Heart left ventricle (tissue), 16 donors: ENCODE measurements around the gene STK38. TPM values are rescaled to one million over a fixed set of nuclear protein-coding genes. Genes with fewer than 3 reads are reported as not detected.

Experiments used
- ATAC-seq, 4 donors: fragments of 200-7000 bp; cut with Tn5 transposase; one replicate each; pipeline ENCODE4 v1.9.1; 2020 to 2022; ENCODE audit warnings: moderate library complexity in 4 of 4, mild to moderate bottlenecking in 3 of 4, moderate number of reproducible peaks in 1 of 4
- DNase-seq, 5 donors: peaks; one replicate each; pipeline ENCODE4 v3.0.0-alpha.2; 2020
- H3K27ac ChIP-seq, 12 donors: fragments of 200-600 bp; sonication (generic) in 4 of 12; one replicate each; pipeline versions ENCODE4 v1.5.0 to v1.8.0; 2016 to 2022; ENCODE audit warnings: mild to moderate bottlenecking in 2 of 12
- H3K27me3 ChIP-seq, 9 donors: fragments of 200-600 bp; sonication (generic) in 2 of 9; one replicate each; pipeline versions ENCODE4 v1.5.1 to v1.8.0; 2016 to 2022; ENCODE audit warnings: mild to moderate bottlenecking in 3 of 9
- H3K36me3 ChIP-seq, 9 donors: fragments of 200-600 bp; sonication (generic) in 2 of 9; one replicate each; pipeline versions ENCODE4 v1.5.0 to v1.8.0; 2018 to 2022; ENCODE audit warnings: mild to moderate bottlenecking in 2 of 9
- H3K4me1 ChIP-seq, 12 donors: fragments of 200-600 bp; sonication (generic) in 4 of 12; one replicate each; pipeline versions ENCODE4 v1.5.0 to v1.8.0; 2016 to 2022; ENCODE audit warnings: mild to moderate bottlenecking in 3 of 12
- H3K4me3 ChIP-seq, 12 donors: fragments of 200-600 bp; sonication (generic) in 4 of 12; one replicate each; pipeline versions ENCODE4 v1.5.0 to v1.8.0; 2017 to 2022; ENCODE audit warnings: mild to moderate bottlenecking in 9 of 12, moderate library complexity in 4 of 12
- H3K9me3 ChIP-seq, 12 donors: fragments of 200-600 bp; sonication (generic) in 4 of 12; one replicate each; pipeline versions ENCODE4 v1.5.0 to v1.8.0; 2016 to 2022; ENCODE audit warnings: mild to moderate bottlenecking in 1 of 12
- POLR2A ChIP-seq, 2 donors: fragments of 450-650 bp; IDR thresholded peaks; one replicate each; pipeline ENCODE4 v1.6.1; 2017; ENCODE audit warnings: antibody characterized with exemption in 2 of 2, mild to moderate bottlenecking in 2 of 2, moderate library complexity in 2 of 2
- WGBS, 4 donors: extraction: QIAGEN DNeasy Blood & Tissue Kit in 2 of 4; methylation state at CpG; one replicate each; pipeline versions ENCODE4 v1.1.5 to v1.1.7; 2013 to 2018; 5-methylcytosine and 5-hydroxymethylcytosine counted together
- intact Hi-C, 10 donors: fragments of 100-400 bp; cut with DNase I; formaldehyde crosslinking; loops; one replicate each; pipeline versions ENCODE4 v1.11.1 to v1.14.2; 2022
- polyA plus RNA-seq, 2 donors: library from polyadenylated mRNA; stranded (reverse); fragments of 200-250 nt; gene quantifications; one replicate each; pipeline ENCODE4 v1.2.3, GENCODE V29; 2013
- total RNA-seq, 9 donors: library from RNA; depleted of rRNA in 2 of 9; stranded (reverse); fragments of >200 nt in 2 of 9; fragmentation: NEBNext Ultra II Directional in 3 of 9; extraction: Animal tissue kit (Norgen Biotek cat#: 25700) in 3 of 9; gene quantifications; one replicate each; pipeline versions ENCODE4 v1.1.0 to v1.2.4, GENCODE V29; 2016 to 2023
- TF ChIP-seq, protein P1 (sequence below), 12 donors: fragments of 200-600 bp; sonication (generic) in 4 of 12; IDR thresholded peaks; one replicate each; pipeline versions ENCODE4 v1.5.0 to v1.8.0; 2018 to 2022; ENCODE audit warnings: antibody characterized with exemption in 12 of 12, mild to moderate bottlenecking in 5 of 12
- donor health status: ischemic (EF 13 %, LVEDD 7.1; RV severe dilation, severe dysfunction).
- donor health status: healthy with polysubstance abuse.
- donor health status: DM: no; HTN: yes; CAD: no.
- donor health status: DM: no; HTN: no; CAD: no.
- donor health status: ischemic (EF 25% LVEDD 6.9; RV normal size, moderate dysfunction).
- donor health status: ischemic (EF 25% LVEDD 5.7; RV mildly dilated, moderate dysfunction).
- donor health status: healthy.
- donor health status: DM: yes; HTN: yes; CAD: no.
- donor health status: ischemic (EF 35%, LVEDD 5.7; RV mildly dilated, moderate dysfunction).
- donor health status: nonischemic (EF 11% LVEDD 7.7; RV severe dilation, severe dysfunction).
- donor health status: DM: yes; HTN: yes; CAD: no.
- donor health status: PGD.
- donor health status: ischemic (EF 29% LVEDD 5.4; RV normal size, mild dysfunction).
- donor health status: nonischemic (EF 23%, LVEDD 6.1; RV moderate dilation, normal function).

The STK38 gene
- total and polyA plus RNA-seq, 11 donors, result 14.3 to 32.8 (median 21.2) TPM

DNA sequence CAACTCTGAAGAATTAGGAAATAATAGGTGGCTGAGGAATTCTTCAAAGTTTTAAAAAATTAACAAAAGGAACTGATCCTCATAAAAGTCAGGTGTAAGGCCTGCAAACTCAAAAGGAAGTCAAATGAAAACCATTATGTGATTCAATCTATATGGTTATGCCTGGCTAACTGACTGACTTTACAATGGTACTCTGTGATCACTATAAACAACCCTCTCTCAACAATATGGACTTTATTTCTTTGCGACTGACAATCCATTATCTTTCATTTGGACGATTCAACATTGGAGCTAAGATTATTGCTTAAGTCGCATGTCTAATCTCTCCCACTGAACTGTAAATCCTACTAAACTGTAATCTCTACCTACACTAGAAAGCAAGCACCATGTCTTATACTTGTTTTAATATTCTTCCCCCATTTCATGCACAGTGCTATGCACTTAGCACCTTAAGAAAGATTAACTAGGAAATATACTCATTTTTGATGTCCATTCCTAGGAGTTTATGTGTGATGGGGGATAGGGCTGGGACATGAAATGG lies 1.4 kb downstream of the STK38 start:
- DNase-seq, result no peak
- H3K27ac ChIP-seq, result peak overlapping the region in 11 of 12 donors; percentile 96 to 100 (median 99)
- 14 to 17% (median 16%) methylated on average over 3 of the region's 3 CpGs for WGBS, 4 donors
- no peak for ATAC-seq
- peaks cover 0 to 10% (median 5%) of the 10 kb centered on the region in 9 donors for H3K36me3 ChIP-seq
- H3K4me1 ChIP-seq, result peaks cover 0 to 67% (median 35%) of the 10 kb centered on the region in 12 donors
- intact Hi-C loops, result loop anchor here (2.0 to 10.0 kb wide), 8 partner anchors 46 to 129 kb away; partner anchors contain the start of genes KCTD20 (in 6 of the 10), PXT1 (in 6 of the 10), SRSF3 (in 6 of the 10) and CDKN1A (in 1 of the 10)
- H3K27me3 ChIP-seq, result no peaks in the 10 kb centered on the region
- TF ChIP-seq POLR2A (IDR thresholded peaks at IDR 0.05), result no peak
- TF ChIP-seq, protein P1, sequence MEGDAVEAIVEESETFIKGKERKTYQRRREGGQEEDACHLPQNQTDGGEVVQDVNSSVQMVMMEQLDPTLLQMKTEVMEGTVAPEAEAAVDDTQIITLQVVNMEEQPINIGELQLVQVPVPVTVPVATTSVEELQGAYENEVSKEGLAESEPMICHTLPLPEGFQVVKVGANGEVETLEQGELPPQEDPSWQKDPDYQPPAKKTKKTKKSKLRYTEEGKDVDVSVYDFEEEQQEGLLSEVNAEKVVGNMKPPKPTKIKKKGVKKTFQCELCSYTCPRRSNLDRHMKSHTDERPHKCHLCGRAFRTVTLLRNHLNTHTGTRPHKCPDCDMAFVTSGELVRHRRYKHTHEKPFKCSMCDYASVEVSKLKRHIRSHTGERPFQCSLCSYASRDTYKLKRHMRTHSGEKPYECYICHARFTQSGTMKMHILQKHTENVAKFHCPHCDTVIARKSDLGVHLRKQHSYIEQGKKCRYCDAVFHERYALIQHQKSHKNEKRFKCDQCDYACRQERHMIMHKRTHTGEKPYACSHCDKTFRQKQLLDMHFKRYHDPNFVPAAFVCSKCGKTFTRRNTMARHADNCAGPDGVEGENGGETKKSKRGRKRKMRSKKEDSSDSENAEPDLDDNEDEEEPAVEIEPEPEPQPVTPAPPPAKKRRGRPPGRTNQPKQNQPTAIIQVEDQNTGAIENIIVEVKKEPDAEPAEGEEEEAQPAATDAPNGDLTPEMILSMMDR (IDR thresholded peaks at IDR 0.05), result no peak
- no peaks in the 10 kb centered on the region for H3K9me3 ChIP-seq
- peak overlapping the region; percentile 82 to 100 (median 94) for H3K4me3 ChIP-seq

DNA sequence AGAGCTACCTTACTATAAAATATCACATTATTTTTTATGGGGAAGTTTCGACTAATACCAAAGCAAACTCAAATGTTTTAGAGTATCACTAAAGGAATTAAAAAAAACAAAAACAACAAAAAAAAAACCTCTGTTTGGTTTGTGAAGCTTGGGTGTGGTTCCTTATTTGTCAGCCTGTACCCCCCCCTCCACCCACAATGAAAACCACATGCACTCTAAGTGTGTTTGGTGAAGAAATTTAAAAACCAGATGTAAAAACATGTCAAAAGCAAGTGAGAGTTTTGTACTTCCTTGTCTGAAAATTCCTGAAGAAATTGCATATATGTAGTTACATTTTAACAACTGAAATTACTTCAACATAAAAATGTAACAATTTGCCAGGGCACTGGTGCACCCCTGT lies 3.1 kb downstream of the STK38 start:
- H3K9me3 ChIP-seq, result no peaks in the 10 kb centered on the region
- no peak for ATAC-seq
- peaks cover 0 to 26% (median 19%) of the 10 kb centered on the region in 9 donors for H3K36me3 ChIP-seq
- TF ChIP-seq, protein P1 (IDR thresholded peaks at IDR 0.05), result no peak
- no peak for TF ChIP-seq POLR2A (IDR thresholded peaks at IDR 0.05)
- H3K27me3 ChIP-seq, result no peaks in the 10 kb centered on the region
- 57 to 74% (median 64%) methylated on average over 1 of the region's 1 CpG for WGBS, 4 donors
- H3K4me1 ChIP-seq, result peaks cover 0 to 81% (median 42%) of the 10 kb centered on the region in 12 donors
- intact Hi-C loops, result loop anchor here in 2 of 10 donors (10.0 kb wide), 2 partner anchors 99 to 131 kb away; partner anchors contain the start of genes CDKN1A (in 1 of the 2), KCTD20 (in 1 of the 2) and PXT1 (in 1 of the 2)
- no peak for DNase-seq
- H3K27ac ChIP-seq, result peak overlapping the region in 10 of 12 donors; percentile 12 to 99 (median 42)
- H3K4me3 ChIP-seq, result peak overlapping the region in 5 of 12 donors; percentile 3 to 95 (median 20)

DNA sequence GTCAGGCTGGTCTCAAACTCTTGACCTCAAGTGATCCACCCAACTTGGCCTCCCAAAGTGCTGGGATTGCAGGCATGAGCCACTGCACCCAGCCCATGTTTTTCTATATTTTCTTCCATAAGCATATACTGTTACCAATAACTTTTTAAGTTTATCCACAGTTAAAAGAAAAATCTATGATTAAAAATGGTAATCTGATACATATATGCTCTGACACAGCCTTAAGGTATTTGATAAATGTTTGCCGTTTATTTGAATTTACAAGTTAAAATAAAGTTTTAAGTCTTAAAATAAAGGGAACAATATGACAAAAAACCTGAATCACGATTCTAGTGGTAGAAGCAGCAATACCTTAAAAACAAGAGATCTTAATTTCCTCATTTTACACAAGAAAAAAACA lies 5.2 kb downstream of the STK38 start:
- H3K9me3 ChIP-seq, result no peaks in the 10 kb centered on the region
- H3K36me3 ChIP-seq, result peaks cover 0 to 48% (median 41%) of the 10 kb centered on the region in 9 donors
- DNase-seq (no peak), ATAC-seq (no peak)
- H3K27ac ChIP-seq, result no peak overlapping the region
- no peak overlapping the region for H3K4me3 ChIP-seq
- TF ChIP-seq POLR2A (IDR thresholded peaks at IDR 0.05), result no peak
- peaks cover 0 to 68% (median 38%) of the 10 kb centered on the region in 12 donors for H3K4me1 ChIP-seq
- H3K27me3 ChIP-seq, result no peaks in the 10 kb centered on the region
- intact Hi-C loops, result loop anchor here in 2 of 10 donors (10.0 kb wide), 2 partner anchors 97 to 133 kb away; partner anchors contain the start of genes CDKN1A (in 1 of the 2), KCTD20 (in 1 of the 2) and PXT1 (in 1 of the 2)
- WGBS, 4 donors, result 90 to 93% (median 91%) methylated on average over 2 of the region's 2 CpGs

DNA sequence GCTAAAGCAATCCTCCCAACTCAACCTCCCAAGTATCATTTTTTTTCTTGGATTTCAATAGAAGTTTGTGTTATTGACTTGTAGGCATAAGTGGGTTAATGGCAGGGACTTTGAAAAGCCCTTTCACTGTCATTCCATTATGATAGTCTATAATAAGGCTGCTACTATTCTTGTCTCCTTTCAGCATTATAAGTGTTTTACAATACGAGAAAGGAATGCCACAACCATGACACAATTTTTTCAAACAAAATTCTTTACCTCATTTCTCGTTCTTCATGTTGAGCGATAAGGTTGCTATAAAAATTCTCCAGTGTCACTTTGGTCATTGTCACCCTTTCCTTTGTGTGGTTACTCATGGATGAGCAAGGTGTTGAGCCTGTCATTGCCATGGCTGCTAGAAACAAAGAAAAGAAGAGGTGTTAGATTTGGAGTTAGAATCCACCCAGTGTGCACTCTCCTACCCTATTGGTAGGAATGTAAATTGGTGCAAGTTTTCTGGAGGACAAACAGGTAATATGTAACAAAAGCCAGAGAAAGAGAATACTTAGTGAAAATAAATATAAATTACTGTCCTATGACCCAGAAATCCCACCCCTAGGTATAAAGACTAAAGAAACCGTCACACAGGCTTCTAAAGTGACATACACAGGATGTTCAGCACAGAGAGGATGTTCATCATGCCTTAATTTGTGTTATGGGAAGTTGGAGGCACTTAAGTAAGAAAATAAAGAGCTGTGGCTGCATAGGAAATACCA lies 7.3 kb downstream of the STK38 start:
- WGBS, 4 donors, result 41 to 53% (median 47%) methylated on average over 4 of the region's 4 CpGs
- intact Hi-C loops, result loop anchor here in 2 of 10 donors (10.0 kb wide), 2 partner anchors 95 to 135 kb away; partner anchors contain the start of genes CDKN1A (in 1 of the 2), KCTD20 (in 1 of the 2) and PXT1 (in 1 of the 2)
- TF ChIP-seq, protein P1 (IDR thresholded peaks at IDR 0.05), result peak in 11 of 12 donors; percentile 10 to 47 (median 35)
- no peak for TF ChIP-seq POLR2A (IDR thresholded peaks at IDR 0.05)
- Histone ChIP-seq H3K9me3 (no peaks in the 10 kb centered on the region), H3K27ac (peak overlapping the region; percentile 17 to 84 (median 70)), H3K36me3 (peaks cover 0 to 64% (median 60%) of the 10 kb centered on the region in 9 donors), H3K4me3 (no peak overlapping the region), H3K27me3 (no peaks in the 10 kb centered on the region), H3K4me1 (peaks cover 0 to 59% (median 29%) of the 10 kb centered on the region in 12 donors)
- DNase-seq, result no peak
- ATAC-seq, result peak; percentile 92 to 97 (median 94)
